GM12878 (cell line): Measurements from ENCODE around the gene DDC.

Experiments
- ATF3 ChIP-seq: IDR thresholded peaks from 2 replicates; pipeline ENCODE4 v1.6.1; 2011; ENCODE audit warnings: low read depth, mild to moderate bottlenecking, low read length, moderate library complexity, borderline replicate concordance; ENCODE audit errors: extremely low read depth
- CTCF ChIP-seq, 3 experiments: IDR thresholded peaks in 2 of 3; conservative IDR thresholded peaks in 1 of 3; 2 replicates each; pipeline ENCODE4 v1.5.1; 2011; ENCODE audit warnings: low read depth in 3 of 3, low read length in 3 of 3, mild to moderate bottlenecking in 3 of 3, control low read depth in 2 of 3, moderate library complexity in 2 of 3, inconsistent platforms in 1 of 3, mixed read lengths in 1 of 3; ENCODE audit not compliant: control insufficient read depth in 2 of 3, insufficient read depth in 1 of 3; ENCODE audit errors: extremely low read depth in 1 of 3
- KDM1A ChIP-seq: fragments of 200-600 bp; sonication (generic); IDR thresholded peaks from 2 replicates; pipeline ENCODE4 v1.6.1; 2016; ENCODE audit warnings: borderline replicate concordance
- POLR2AphosphoS5 ChIP-seq: IDR thresholded peaks from 2 replicates; pipeline ENCODE4 v1.6.1; 2011; ENCODE audit warnings: mild to moderate bottlenecking, low read length, inconsistent platforms
- RAD21 ChIP-seq: IDR thresholded peaks from 2 replicates; pipeline ENCODE4 v1.6.1; 2011; ENCODE audit warnings: mild to moderate bottlenecking, low read depth, low read length, moderate library complexity; ENCODE audit not compliant: insufficient read depth
- TCF12 ChIP-seq: IDR thresholded peaks from 2 replicates; pipeline ENCODE4 v1.6.1; 2011; ENCODE audit warnings: low read depth, mild to moderate bottlenecking, low read length

- TF ChIP-seq RAD21 (no peak), POLR2AphosphoS5 (no peak), CTCF (IDR thresholded peaks at IDR 0.05 in 2 of 3, conservative IDR thresholded peaks at IDR 0.05 in 1 of 3; ENCODE audit: control insufficient read depth in 2 of 3, extremely low read depth in 1 of 3, insufficient read depth in 1 of 3, low read depth in 3 of 3, low read length in 3 of 3) (no peak), ATF3 (no peak), TCF12 (no peak), KDM1A (no peak)
Observed at GRCh38 chr7:50480797-50481196, 84.4 kb downstream of the DDC start.
